Esophagus squamous epithelium (tissue), 5 donors: ENCODE data around the gene UTP3. TPM values are rescaled to one million over a fixed set of nuclear protein-coding genes. Genes with fewer than 3 reads are reported as not detected.

Source experiments
- DNase-seq: peaks from one replicate; lab custom pipeline; 2025; lab: John Stamatoyannopoulos, UW
- H3K27ac ChIP-seq, 4 donors: fragments of 200-600 bp; sonication (generic); one replicate each; pipeline ENCODE4 v1.5.1; 2016 to 2019; ENCODE audit warnings: mild to moderate bottlenecking in 1 of 4
- H3K27me3 ChIP-seq, 4 donors: fragments of 200-600 bp; sonication (generic); 1 replicate in 3 of 4; 2 replicates in 1 of 4; pipeline versions ENCODE4 v1.5.1 to v1.6.0; 2017 to 2021; ENCODE audit warnings: antibody characterized with exemption in 1 of 4
- H3K36me3 ChIP-seq, 3 donors: fragments of 200-600 bp; sonication (generic); one replicate each; pipeline ENCODE4 v1.5.1; 2016 to 2019
- H3K4me1 ChIP-seq, 3 donors: fragments of 200-600 bp; sonication (generic); one replicate each; pipeline ENCODE4 v1.5.1; 2017 to 2019
- H3K4me3 ChIP-seq, 4 donors: fragments of 200-600 bp; sonication (generic); 1 replicate in 3 of 4; 2 replicates in 1 of 4; pipeline ENCODE4 v1.5.1; 2016 to 2019; ENCODE audit warnings: mild to moderate bottlenecking in 2 of 4, moderate library complexity in 1 of 4
- H3K9me3 ChIP-seq, 3 donors: fragments of 200-600 bp; sonication (generic); one replicate each; pipeline ENCODE4 v1.5.1; 2016 to 2019
- CTCF ChIP-seq, 6 experiments: fragments of 450-650 bp in 4 of 6; fragments of 200-600 bp in 2 of 6; sonication (generic) in 2 of 6; IDR thresholded peaks; one replicate each; pipeline ENCODE4 v1.5.1; 2016 to 2019; ENCODE audit warnings: antibody characterized with exemption in 6 of 6, mild to moderate bottlenecking in 4 of 6, moderate library complexity in 4 of 6
- POLR2A ChIP-seq, 4 donors: fragments of 450-650 bp; IDR thresholded peaks; one replicate each; pipeline ENCODE4 v1.6.1; 2017; ENCODE audit warnings: antibody characterized with exemption in 4 of 4, mild to moderate bottlenecking in 4 of 4, moderate library complexity in 3 of 4
- WGBS, 2 donors: methylation state at CpG; one replicate each; pipeline ENCODE4 v1.1.5; 2018; 5-methylcytosine and 5-hydroxymethylcytosine counted together
- intact Hi-C: fragments of 100-400 bp; cut with DNase I; formaldehyde crosslinking; loops from one replicate; pipeline ENCODE4 v1.15.0; 2022
- total RNA-seq, 4 donors: library from RNA; depleted of rRNA; stranded (reverse); fragments of >200 nt; gene quantifications; one replicate each; pipeline ENCODE4 v1.1.0, GENCODE V29; 2016
- donor health status: DM: yes; HTN: yes; CAD: no.

Gene UTP3
- total RNA-seq, 4 donors from 2014 or later: 16.0 to 29.8 (median 24.4) TPM

GRCh38 chr4:70712604-70713452, 24.5 kb downstream of the UTP3 start:
- Histone ChIP-seq H3K4me1 (peaks cover 6 to 75% (median 10%) of the 10 kb centered on the region in 3 donors), H3K27me3 (no peaks in the 10 kb centered on the region), H3K4me3 (peak overlapping the region in 1 of 4 donors; percentile 21), H3K9me3 (no peaks in the 10 kb centered on the region), H3K27ac (peak overlapping the region; percentile 37 to 78 (median 54)), H3K36me3 (no peaks in the 10 kb centered on the region)
- DNase-seq: no peak
- WGBS, 2 donors: 66 to 71% methylated on average over 3 to 7 of the region's 7 CpGs
- no peak for TF ChIP-seq POLR2A (IDR thresholded peaks at IDR 0.05)
- TF ChIP-seq CTCF (IDR thresholded peaks at IDR 0.05): no peak
- intact Hi-C loops: no loop called here

- no peaks in the 10 kb centered on the region for H3K9me3 ChIP-seq
- no peak for DNase-seq
- 36 to 39% methylated on average over 7 of the region's 7 CpGs for WGBS, 2 donors
- no peaks in the 10 kb centered on the region for H3K27me3 ChIP-seq
- H3K4me1 ChIP-seq: peaks cover 6 to 76% (median 10%) of the 10 kb centered on the region in 3 donors
- TF ChIP-seq POLR2A (IDR thresholded peaks at IDR 0.05) (no peak), CTCF (IDR thresholded peaks at IDR 0.05) (no peak)
- no peaks in the 10 kb centered on the region for H3K36me3 ChIP-seq
- intact Hi-C loops: no loop called here
- H3K27ac ChIP-seq: peak overlapping the region; percentile 37 to 78 (median 54)
- peak overlapping the region in 1 of 4 donors; percentile 21 for H3K4me3 ChIP-seq
Measured at GRCh38 chr4:70713453-70714078, 25.2 kb downstream of the UTP3 start.

GRCh38 chr4:70714079-70714887, 26.0 kb downstream of the UTP3 start:
- DNase-seq: no peak
- no peak overlapping the region for H3K4me3 ChIP-seq
- intact Hi-C loops: no loop called here
- no peaks in the 10 kb centered on the region for H3K27me3 ChIP-seq
- no peaks in the 10 kb centered on the region for H3K9me3 ChIP-seq
- peaks cover 6 to 77% (median 10%) of the 10 kb centered on the region in 3 donors for H3K4me1 ChIP-seq
- TF ChIP-seq POLR2A (IDR thresholded peaks at IDR 0.05) (no peak), CTCF (IDR thresholded peaks at IDR 0.05) (no peak)
- H3K36me3 ChIP-seq: no peaks in the 10 kb centered on the region
- WGBS, 2 donors: 65 to 71% methylated on average over 5 of the region's 5 CpGs
- peak overlapping the region; percentile 37 to 78 (median 54) for H3K27ac ChIP-seq

GRCh38 chr4:70715097-70715496, 26.8 kb downstream of the UTP3 start:
- no peak overlapping the region for H3K4me3 ChIP-seq
- WGBS, 2 donors: 67 to 68% methylated on average over 3 to 6 of the region's 6 CpGs
- peaks cover 6 to 78% (median 14%) of the 10 kb centered on the region in 3 donors for H3K4me1 ChIP-seq
- H3K36me3 ChIP-seq: no peaks in the 10 kb centered on the region
- no peak for TF ChIP-seq POLR2A (IDR thresholded peaks at IDR 0.05)
- TF ChIP-seq CTCF (IDR thresholded peaks at IDR 0.05): no peak
- no peaks in the 10 kb centered on the region for H3K9me3 ChIP-seq
- H3K27me3 ChIP-seq: no peaks in the 10 kb centered on the region
- DNase-seq: no peak
- intact Hi-C loops: no loop called here
- H3K27ac ChIP-seq: peak overlapping the region in 3 of 4 donors; percentile 36 to 57 (median 42)
